Colonic mucosa (tissue), 4 donors: ENCODE data around the gene NBEA. TPM values are rescaled to one million over a fixed set of nuclear protein-coding genes. Genes with fewer than 3 reads are reported as not detected.

Experiments used
- DNase-seq: peaks from one replicate; pipeline ENCODE4 v3.0.0-alpha.2; 2020
- H3K27ac ChIP-seq: fragments of 200-600 bp; one replicate; pipeline ENCODE4 v1.8.0; 2021
- H3K27me3 ChIP-seq: fragments of 200-600 bp; one replicate; pipeline ENCODE4 v1.8.0; 2021
- H3K36me3 ChIP-seq: fragments of 200-600 bp; one replicate; pipeline ENCODE4 v1.8.0; 2021
- H3K4me1 ChIP-seq: fragments of 200-600 bp; one replicate; pipeline ENCODE4 v1.8.0; 2021; ENCODE audit warnings: mild to moderate bottlenecking
- H3K4me3 ChIP-seq: fragments of 200-600 bp; one replicate; pipeline ENCODE4 v1.8.0; 2021
- H3K9ac ChIP-seq, 2 donors: one replicate each; pipeline ENCODE4 v1.7.0; 2013; ENCODE audit warnings: control low read depth in 2 of 2, low read depth in 2 of 2, low read length in 2 of 2
- H3K9me3 ChIP-seq: fragments of 200-600 bp; one replicate; pipeline ENCODE4 v1.8.0; 2021
- intact Hi-C: fragments of 100-400 bp; cut with DNase I; formaldehyde crosslinking; loops from one replicate; pipeline ENCODE4 v1.14.1; 2022
- total RNA-seq, 2 donors: library from RNA; stranded (reverse); fragmentation: NEBNext Ultra II Directional in 1 of 2; extraction: Animal tissue kit (Norgen Biotek cat#: 25700) in 1 of 2; gene quantifications; one replicate each; pipeline ENCODE4 v1.2.1, GENCODE V29; 2021
- TF ChIP-seq, protein P1 (sequence below): fragments of 200-600 bp; IDR thresholded peaks from one replicate; pipeline ENCODE4 v1.8.0; 2022; ENCODE audit warnings: antibody characterized with exemption, mild to moderate bottlenecking
- donor health status: healthy.
- donor health status: DM: no; HTN: no; CAD: no.
- donor health status: DM: no; HTN: no; CAD: no.

Gene NBEA
- total RNA-seq, 2 donors from 2014 or later, result 1.9 to 5.5 TPM

DNA sequence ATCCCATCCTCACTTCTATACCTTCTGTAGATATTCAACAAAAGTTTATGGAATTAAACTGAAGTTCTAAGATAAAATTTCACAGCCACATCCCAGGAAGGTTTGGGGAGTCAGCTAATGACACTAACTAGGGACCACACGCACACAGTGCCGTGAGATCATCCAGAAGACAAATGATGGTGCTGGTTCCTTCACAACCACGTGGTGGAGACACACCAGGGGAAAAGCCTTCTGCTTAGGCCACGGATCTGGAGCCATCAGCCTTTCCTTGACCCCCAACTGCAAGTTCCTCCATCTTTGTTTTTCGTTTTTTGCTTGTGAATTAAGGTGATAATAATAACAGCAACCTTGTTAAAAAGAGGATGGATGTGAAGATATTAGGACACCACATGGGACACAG lies 776.0 kb downstream of the NBEA start:
- Histone ChIP-seq H3K4me3 (no peak overlapping the region), H3K4me1 (no peaks in the 10 kb centered on the region), H3K27me3 (no peaks in the 10 kb centered on the region), H3K9me3 (no peaks in the 10 kb centered on the region), H3K36me3 (no peaks in the 10 kb centered on the region), H3K27ac (no peak overlapping the region), H3K9ac (no peak overlapping the region)
- no peak for DNase-seq
- TF ChIP-seq, protein P1, sequence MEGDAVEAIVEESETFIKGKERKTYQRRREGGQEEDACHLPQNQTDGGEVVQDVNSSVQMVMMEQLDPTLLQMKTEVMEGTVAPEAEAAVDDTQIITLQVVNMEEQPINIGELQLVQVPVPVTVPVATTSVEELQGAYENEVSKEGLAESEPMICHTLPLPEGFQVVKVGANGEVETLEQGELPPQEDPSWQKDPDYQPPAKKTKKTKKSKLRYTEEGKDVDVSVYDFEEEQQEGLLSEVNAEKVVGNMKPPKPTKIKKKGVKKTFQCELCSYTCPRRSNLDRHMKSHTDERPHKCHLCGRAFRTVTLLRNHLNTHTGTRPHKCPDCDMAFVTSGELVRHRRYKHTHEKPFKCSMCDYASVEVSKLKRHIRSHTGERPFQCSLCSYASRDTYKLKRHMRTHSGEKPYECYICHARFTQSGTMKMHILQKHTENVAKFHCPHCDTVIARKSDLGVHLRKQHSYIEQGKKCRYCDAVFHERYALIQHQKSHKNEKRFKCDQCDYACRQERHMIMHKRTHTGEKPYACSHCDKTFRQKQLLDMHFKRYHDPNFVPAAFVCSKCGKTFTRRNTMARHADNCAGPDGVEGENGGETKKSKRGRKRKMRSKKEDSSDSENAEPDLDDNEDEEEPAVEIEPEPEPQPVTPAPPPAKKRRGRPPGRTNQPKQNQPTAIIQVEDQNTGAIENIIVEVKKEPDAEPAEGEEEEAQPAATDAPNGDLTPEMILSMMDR, result no peak
- intact Hi-C loops, result no loop called here

DNA sequence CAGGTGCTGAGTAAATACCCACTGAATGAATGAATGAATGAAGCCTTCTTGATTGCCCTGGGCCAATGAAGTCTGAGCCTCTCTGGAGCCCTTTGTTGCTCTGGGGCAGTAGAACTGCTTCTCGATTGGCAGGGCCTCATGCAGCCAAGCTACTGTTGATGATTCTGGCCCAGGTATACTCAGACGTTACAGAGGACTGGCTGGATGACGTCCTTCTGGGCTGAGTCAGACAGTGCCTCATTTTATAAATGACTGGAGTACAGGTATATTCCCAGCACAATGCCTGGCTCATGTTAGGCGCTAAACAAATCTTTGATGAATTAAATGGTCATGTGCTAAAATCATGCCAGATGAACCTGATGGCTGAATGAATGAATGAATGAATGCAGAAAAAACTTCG lies 778.2 kb downstream of the NBEA start:
- intact Hi-C loops, result no loop called here
- H3K27me3 ChIP-seq, result no peaks in the 10 kb centered on the region
- no peaks in the 10 kb centered on the region for H3K4me1 ChIP-seq
- TF ChIP-seq, protein P1, result no peak
- no peaks in the 10 kb centered on the region for H3K9me3 ChIP-seq
- DNase-seq, result no peak
- no peaks in the 10 kb centered on the region for H3K36me3 ChIP-seq
- no peak overlapping the region for H3K4me3 ChIP-seq
- H3K9ac ChIP-seq, result no peak overlapping the region
- H3K27ac ChIP-seq, result no peak overlapping the region

DNA sequence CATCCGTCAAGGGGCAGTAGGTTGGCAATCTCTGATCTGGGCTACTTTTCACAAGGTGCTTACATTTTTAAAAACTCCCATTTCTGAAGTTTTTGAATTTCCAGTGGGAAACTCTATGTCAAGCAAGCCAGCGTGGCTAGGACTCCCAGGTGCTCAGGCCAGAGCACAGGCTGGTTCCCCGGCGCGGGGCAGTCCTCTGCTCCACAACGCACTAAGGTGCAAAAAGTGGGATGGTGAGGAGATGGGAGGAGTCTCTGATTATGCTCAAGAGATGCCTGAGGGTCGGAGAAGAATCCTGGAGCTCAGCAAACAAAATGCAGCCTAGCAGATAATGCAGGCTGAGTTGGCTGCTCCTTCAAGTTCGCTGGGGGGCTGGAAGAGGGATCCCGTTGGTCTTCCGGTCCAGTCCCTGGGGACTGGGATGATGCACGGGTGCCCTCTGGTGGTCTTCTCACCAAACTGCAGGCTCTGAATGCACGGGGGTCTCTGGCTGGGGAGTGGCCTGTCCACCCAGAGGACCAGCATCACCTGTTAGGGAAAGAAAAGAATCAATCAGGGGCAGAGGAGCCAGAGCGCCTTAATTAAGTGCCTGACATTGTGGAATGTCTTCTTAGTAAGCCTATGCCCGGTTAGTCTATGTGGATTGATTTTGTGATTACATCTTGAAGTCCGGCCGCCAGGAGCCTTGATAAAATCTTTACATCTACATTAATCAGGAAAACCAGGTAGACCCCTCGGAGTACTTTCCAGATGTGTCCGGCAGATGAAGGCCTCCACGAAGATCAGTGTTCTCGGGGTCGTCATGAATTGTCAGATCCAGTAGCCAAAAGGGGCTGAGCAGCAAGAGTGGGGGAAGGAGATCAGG lies 778.9 kb downstream of the NBEA start:
- peak; percentile 53 for DNase-seq

More for the DNA sequence above, 778.9 kb downstream of the NBEA start:
- H3K27ac ChIP-seq, result no peak overlapping the region
- H3K9me3 ChIP-seq, result no peaks in the 10 kb centered on the region
- intact Hi-C loops, result no loop called here
- H3K9ac ChIP-seq, result no peak overlapping the region
- no peak overlapping the region for H3K4me3 ChIP-seq
- no peaks in the 10 kb centered on the region for H3K27me3 ChIP-seq
- TF ChIP-seq, protein P1, result peak; percentile 81
- H3K4me1 ChIP-seq, result no peaks in the 10 kb centered on the region
- no peaks in the 10 kb centered on the region for H3K36me3 ChIP-seq
